Measurements from ENCODE around the gene G3BP2. TPM values are rescaled to one million over a fixed set of nuclear protein-coding genes. Genes with fewer than 3 reads are reported as not detected.

The G3BP2 gene
- total RNA-seq, 1 donor from 2014 or later: 133 TPM

GRCh38 chr4:75715105-75715799, 42.0 kb upstream of the G3BP2 start:
- Mint-ChIP-seq H3K4me1 (ENCODE audit: unreplicated experiment) (peaks cover 19% of the 10 kb centered on the region), H3K36me3 (peaks cover 7% of the 10 kb centered on the region), H3K27me3 (no peaks in the 10 kb centered on the region), H3K9me3 (no peaks in the 10 kb centered on the region), H3K4me3 (no peak overlapping the region), H3K27ac (no peak overlapping the region)
- no peak for TF ChIP-seq CTCF (conservative IDR thresholded peaks at IDR 0.05)
- peak; percentile 25 for DNase-seq (ENCODE audit: extremely low spot score, unreplicated experiment)

- Mint-ChIP-seq H3K36me3 (peaks cover 7% of the 10 kb centered on the region), H3K4me3 (no peak overlapping the region), H3K9me3 (no peaks in the 10 kb centered on the region), H3K27ac (no peak overlapping the region), H3K27me3 (no peaks in the 10 kb centered on the region), H3K4me1 (ENCODE audit: unreplicated experiment) (peaks cover 19% of the 10 kb centered on the region)
- no peak for TF ChIP-seq CTCF (conservative IDR thresholded peaks at IDR 0.05)
- no peak for DNase-seq (ENCODE audit: extremely low spot score, unreplicated experiment)
These were observed 41.5 kb upstream of the G3BP2 start for GRCh38 chr4:75714704-75715103.

- TF ChIP-seq CTCF (conservative IDR thresholded peaks at IDR 0.05): no peak
- no peaks in the 10 kb centered on the region for H3K9me3 Mint-ChIP-seq
- no peak overlapping the region for H3K4me3 Mint-ChIP-seq
- peaks cover 19% of the 10 kb centered on the region for H3K4me1 Mint-ChIP-seq (ENCODE audit: unreplicated experiment)
- no peak overlapping the region for H3K27ac Mint-ChIP-seq
- peak; percentile 13 for DNase-seq (ENCODE audit: extremely low spot score, unreplicated experiment)
- peaks cover 7% of the 10 kb centered on the region for H3K36me3 Mint-ChIP-seq
- no peaks in the 10 kb centered on the region for H3K27me3 Mint-ChIP-seq
These were observed 40.8 kb upstream of the G3BP2 start for GRCh38 chr4:75714011-75714410.

GRCh38 chr4:75710246-75710645, 37.0 kb upstream of the G3BP2 start:
- peaks cover 16% of the 10 kb centered on the region for H3K4me1 Mint-ChIP-seq (ENCODE audit: unreplicated experiment)
- H3K27me3 Mint-ChIP-seq: no peaks in the 10 kb centered on the region
- no peak for TF ChIP-seq CTCF (conservative IDR thresholded peaks at IDR 0.05)
- DNase-seq (ENCODE audit: extremely low spot score, unreplicated experiment): no peak
- H3K9me3 Mint-ChIP-seq: no peaks in the 10 kb centered on the region
- no peak overlapping the region for H3K4me3 Mint-ChIP-seq
- peaks cover 4% of the 10 kb centered on the region for H3K36me3 Mint-ChIP-seq
- H3K27ac Mint-ChIP-seq: no peak overlapping the region

- Mint-ChIP-seq H3K27ac (no peak overlapping the region), H3K27me3 (no peaks in the 10 kb centered on the region), H3K4me3 (no peak overlapping the region), H3K4me1 (ENCODE audit: unreplicated experiment) (peaks cover 6% of the 10 kb centered on the region), H3K9me3 (no peaks in the 10 kb centered on the region), H3K36me3 (peaks cover 4% of the 10 kb centered on the region)
- no peak for TF ChIP-seq CTCF (conservative IDR thresholded peaks at IDR 0.05)
- DNase-seq (ENCODE audit: extremely low spot score, unreplicated experiment): peak; percentile 6
These were observed 35.0 kb upstream of the G3BP2 start for GRCh38 chr4:75708218-75708691.

Measured in type B pancreatic cell (in vitro differentiated cells).